ENCODE data around the gene KIF17.
"Not testable (repeated sequence)": the region's sequence is repeated elsewhere in the genome, so short reads cannot be mapped to it uniquely, and the experiment has no call there.

Gene KIF17

GRCh38 chr1:20727746-20728316 lies 10.0 kb upstream of the KIF17 start:
- peak in 1 of 4 experiments; percentile 30 for DNase-seq

- no peak for DNase-seq
These were observed 9.3 kb upstream of the KIF17 start for GRCh38 chr1:20726932-20727745.

GRCh38 chr1:20726118-20726911 lies 8.5 kb upstream of the KIF17 start:
- no peak for DNase-seq

GRCh38 chr1:20725189-20726117 lies 7.6 kb upstream of the KIF17 start:
- DNase-seq: no peak

GRCh38 chr1:20724364-20725188 lies 6.8 kb upstream of the KIF17 start:
- DNase-seq: no peak

GRCh38 chr1:20723537-20724363 lies 5.9 kb upstream of the KIF17 start:
- no peak for DNase-seq

GRCh38 chr1:20723159-20723536 lies 5.3 kb upstream of the KIF17 start:
- DNase-seq: no peak

- no peak for DNase-seq
These were observed 3.6 kb upstream of the KIF17 start for GRCh38 chr1:20721117-20722061.

- no peak for DNase-seq
These were observed 2.9 kb upstream of the KIF17 start for GRCh38 chr1:20720631-20721091.

- no peak for DNase-seq
These were observed 2.2 kb upstream of the KIF17 start for GRCh38 chr1:20719871-20720620.

- DNase-seq: no peak
These were observed 1.5 kb upstream of the KIF17 start for GRCh38 chr1:20719261-20719660.

- not testable (repeated sequence) for DNase-seq
These were observed 606 bp upstream of the KIF17 start for GRCh38 chr1:20718343-20718882.

- no peak for DNase-seq
These were observed 1.6 kb downstream of the KIF17 start for GRCh38 chr1:20716232-20716631.

GRCh38 chr1:20715406-20715805 lies 2.4 kb downstream of the KIF17 start:
- DNase-seq: no peak

GRCh38 chr1:20713440-20713839 lies 4.4 kb downstream of the KIF17 start:
- DNase-seq: no peak

- no peak for DNase-seq
These were observed 5.6 kb downstream of the KIF17 start for GRCh38 chr1:20712215-20712577.

GRCh38 chr1:20711285-20712214 lies 6.3 kb downstream of the KIF17 start:
- DNase-seq: peak in 3 of 4 experiments; percentile 34 to 47 (median 40)
